Measurements from ENCODE around the gene DNAI1.

Gene DNAI1

DNA sequence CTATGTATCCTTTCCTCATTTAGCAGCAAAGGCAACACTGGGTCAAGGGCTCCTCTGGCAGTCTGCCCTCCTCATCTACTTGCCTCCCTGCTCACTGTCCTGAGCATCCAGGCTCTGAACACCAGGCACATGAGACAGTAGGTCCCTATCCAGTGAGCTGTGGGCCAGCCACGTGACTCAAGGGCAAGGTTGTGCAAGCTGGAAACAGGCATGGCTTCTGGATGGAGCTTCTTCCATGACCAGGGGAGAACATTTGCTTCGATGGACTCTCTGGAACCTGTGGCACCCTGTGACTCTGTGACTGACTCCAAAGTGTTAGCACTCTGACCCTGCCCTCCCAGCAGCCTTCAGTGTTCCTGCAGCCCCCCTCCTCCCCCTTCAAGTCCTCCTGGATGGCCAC, 33.0 kb downstream of the DNAI1 start:
- DNase-seq = no peak

DNA sequence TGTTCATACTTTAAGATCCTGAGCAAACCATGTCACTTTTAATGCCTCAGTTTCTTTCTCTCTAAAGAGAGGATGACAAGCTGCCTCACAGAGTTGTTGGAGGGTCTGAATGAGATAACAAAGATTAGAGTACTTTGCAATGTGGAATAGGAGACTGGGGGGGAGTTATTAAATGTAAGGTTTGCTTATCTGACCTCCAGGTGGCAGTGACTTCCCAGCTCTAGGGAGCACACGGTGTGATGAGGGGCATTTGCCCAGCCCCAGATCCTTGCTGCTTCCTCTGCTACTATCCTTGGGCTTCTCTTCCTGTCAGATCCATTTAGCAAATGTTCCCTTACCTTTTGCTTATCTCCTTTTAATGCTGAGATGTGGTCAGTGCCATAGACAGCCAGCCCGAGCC, 33.4 kb downstream of the DNAI1 start:
- peak; percentile 8 for DNase-seq

DNA sequence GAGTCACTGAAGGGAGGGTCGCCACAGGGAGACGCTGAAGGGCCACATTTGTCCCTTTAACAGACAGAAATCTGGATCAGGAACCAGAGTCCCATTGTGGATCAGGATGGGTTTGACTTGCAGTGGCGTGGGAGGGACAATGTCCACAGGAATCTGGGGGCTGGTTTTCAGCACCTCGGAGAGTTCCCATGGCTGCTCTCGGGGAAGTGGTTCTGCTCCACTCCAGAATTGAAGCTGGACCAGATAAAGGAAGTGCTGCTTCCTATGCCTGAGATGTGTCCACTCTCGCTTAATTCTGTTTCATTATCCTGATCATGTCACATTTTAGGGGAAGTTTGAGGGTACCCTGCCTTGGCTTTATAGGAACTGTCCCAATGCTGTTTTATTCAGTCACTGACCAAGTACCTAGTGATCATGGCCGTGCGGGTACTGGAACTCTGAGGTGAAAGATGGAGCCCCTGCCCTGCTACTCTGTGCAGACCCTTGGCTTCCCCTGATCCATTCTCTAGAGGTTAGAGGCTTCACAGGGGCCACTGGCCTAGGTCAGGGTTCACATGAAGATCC, 35.4 kb downstream of the DNAI1 start:
- peak; percentile 69 for DNase-seq

DNA sequence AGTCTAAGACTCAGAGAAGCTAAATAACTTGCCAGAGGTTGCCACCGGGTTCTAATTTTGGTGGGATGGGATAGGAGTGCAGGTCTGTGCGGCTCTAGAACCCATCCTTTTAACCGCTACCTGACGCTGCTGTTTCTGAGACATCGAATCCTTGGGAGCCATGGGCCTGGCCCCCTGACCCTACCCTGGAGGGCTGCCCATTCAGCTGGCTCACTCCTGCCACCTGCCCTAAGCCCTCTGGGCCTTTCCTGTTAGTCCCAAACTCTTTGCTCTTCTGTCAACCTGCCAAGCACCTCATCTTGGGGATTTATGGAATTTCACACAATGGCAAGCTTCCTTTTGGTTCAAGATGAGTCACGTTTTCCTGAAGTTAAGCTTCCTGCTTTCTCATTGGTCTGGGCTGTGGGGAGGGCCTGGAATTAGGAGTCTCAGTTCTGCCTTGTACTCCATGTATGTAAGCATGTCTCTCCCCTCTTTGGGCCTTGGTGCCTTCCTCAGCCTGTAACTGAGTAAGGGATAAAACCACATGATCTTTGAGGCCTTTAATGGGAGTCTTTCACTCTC, 37.6 kb downstream of the DNAI1 start:
- DNase-seq = no peak

DNA sequence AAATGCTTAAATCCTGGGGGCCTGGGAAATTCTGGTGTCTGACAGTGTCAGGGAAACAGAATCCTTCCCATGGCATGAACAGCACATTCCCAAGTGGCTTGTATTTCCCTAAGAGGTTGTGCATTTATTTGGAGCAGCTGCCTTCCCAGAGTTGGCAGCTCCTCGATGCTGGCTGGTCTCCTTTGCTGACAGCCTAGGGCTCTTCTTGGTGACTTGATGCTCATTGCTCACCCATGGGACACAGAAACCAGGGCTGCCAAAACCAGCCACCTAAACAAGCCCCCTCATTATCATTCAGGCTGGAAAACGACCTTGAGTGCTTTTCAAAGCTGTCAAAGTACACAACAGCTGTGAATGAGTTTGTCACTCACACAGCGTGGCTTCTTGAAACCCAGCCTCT, 39.9 kb downstream of the DNAI1 start:
- no peak for DNase-seq

DNA sequence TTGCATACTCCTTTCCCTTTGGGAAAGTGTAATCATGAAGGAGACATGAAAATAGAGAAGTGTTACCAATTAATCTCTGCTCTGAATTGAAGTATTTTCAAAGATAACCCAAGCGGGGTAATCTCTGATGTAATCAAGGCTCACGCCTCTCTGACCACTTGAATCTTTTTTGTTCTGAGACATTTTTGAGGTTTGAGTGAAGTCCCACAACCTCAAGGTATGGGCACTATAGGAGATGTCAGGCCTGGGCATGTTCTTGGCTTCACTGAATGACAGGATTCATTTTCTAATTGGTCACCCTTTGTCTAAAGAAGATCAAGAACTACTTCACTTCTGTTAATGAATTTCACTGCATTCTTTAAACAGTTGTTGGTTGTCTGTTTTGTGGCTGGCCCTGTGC, 40.5 kb downstream of the DNAI1 start:
- no peak for DNase-seq

DNA sequence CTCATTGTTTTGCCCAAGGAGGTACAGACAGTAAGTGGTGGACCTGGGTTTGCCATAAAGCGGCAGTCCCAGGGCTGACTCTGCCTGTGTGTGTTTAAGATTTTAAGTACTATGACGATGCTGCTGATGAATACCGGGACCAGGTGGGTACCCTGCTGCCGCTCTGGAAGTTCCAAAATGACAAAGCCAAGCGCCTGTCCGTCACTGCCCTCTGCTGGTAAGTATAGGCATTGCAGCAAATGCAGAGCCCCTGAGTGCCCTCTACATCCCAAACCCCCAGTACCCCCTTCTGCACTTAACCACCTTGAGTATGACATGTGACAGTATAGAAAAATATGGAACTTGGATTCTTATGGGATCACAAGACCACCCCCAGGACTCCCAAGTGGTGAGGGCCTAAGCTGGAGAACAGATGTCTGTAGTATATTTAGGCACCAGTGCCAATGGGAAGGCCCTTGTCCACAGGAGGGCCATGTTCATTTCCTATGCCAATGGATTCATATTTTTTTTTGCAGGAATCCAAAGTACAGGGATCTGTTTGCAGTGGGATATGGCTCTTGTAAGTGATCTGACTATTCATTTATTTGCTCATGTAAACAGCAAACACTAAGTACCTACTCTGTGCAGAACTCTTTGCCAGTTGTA, 42.1 kb downstream of the DNAI1 start:
- DNase-seq = peak; percentile 65

DNA sequence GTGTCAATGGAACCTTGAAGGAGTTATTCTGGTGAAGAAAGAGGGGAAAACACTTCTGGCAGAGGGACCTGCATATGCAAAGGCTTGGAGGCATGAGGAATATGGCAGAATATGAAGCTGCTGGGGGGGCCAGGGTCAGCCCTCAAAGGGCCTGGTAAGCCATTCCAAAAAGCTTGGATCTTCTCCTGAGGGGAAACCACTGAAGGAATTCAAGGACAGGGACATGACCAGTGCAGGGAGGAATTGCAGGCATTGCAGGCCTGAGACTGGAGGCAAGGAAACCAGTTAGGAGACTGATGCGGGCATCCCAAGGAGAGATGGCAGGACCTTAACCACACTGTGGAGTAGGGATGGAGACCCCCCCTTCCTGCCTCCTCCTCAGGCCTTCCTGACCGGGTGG, 42.8 kb downstream of the DNAI1 start:
- no peak for DNase-seq

DNA sequence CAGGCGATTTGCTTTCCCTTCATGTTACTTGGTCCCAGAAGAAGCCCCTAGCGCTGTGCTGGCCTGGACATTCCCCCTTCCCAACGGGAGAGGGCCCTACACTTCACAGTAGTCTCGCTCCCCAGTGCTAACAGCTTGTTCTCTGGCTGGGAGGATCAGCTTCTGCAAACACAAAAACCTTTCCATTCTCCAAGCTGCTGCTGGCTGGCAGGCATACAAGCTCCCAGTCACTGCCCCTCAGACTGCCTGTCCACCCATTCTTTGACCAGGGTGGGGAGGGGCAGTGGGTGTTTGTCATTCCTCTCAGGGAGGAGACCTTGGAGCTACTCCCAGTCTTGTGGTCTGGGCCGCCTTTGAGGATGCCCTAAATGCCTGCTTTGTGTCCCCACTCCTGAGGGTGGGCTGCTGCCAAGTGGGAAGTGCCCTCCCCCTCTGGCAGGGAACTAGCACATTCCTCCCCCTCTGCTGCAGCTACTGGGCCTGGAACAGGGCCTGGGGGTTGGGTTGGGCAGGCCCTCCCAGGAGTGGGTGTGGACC, 43.4 kb downstream of the DNAI1 start:
- no peak for DNase-seq

DNA sequence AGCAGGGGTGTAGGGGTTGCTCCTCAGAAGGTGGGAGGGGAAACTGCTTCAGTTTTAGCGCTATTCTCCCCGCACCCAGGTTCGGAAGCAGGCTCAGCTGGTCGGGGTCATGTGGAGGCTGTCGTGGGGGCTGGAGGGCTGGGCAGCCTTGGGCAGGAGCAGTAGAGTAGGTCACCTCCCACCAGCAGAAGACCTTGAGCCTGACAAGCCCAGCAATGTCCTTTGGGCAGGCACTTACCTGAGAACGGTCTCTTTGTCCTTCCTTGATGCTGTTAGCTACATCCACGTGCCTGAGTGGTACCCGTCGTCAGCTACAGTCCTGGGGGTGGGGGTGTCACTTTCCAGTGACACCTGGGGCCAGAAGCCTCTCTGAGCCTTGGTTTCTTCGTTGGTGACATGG, 43.9 kb downstream of the DNAI1 start:
- DNase-seq = no peak

DNA sequence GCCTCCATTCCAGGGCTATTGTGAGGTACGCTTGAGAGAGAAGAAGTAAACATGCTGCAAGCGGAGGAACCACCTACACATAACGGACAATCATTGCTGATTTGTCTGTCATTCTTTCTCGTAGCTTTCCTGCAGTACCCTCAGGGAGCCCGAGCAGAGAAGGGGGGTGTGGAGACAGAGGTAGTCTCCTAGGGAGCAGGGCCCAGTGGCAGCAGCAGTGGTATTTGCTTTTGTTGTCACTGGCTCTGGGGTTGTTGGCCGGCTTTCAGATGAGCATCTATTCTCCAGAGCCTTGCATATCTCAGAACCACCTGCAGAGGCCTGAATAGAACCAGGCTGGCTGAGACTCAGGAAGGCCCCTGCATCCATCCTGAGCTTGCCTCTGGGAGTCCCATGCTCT, 44.3 kb downstream of the DNAI1 start:
- no peak for DNase-seq

DNA sequence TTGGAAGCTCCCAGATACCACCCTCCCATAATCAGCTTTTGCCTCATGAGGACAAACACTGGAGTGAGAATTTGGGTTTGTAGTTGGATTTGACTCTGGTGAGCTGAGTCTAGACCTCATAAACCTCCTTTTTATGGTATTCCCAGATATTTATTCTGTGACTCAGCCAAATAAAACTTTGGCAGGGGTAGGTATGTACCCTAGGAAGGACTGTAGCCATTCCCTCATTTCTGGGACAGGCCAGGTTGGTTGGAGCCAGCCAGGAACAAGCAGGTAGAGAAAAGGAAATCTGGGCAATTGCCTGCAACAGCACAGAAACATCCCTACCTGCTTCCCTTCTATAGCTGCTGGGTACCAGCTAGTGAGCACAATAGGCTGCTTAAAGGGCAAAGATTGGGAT, 44.8 kb downstream of the DNAI1 start:
- no peak for DNase-seq

DNA sequence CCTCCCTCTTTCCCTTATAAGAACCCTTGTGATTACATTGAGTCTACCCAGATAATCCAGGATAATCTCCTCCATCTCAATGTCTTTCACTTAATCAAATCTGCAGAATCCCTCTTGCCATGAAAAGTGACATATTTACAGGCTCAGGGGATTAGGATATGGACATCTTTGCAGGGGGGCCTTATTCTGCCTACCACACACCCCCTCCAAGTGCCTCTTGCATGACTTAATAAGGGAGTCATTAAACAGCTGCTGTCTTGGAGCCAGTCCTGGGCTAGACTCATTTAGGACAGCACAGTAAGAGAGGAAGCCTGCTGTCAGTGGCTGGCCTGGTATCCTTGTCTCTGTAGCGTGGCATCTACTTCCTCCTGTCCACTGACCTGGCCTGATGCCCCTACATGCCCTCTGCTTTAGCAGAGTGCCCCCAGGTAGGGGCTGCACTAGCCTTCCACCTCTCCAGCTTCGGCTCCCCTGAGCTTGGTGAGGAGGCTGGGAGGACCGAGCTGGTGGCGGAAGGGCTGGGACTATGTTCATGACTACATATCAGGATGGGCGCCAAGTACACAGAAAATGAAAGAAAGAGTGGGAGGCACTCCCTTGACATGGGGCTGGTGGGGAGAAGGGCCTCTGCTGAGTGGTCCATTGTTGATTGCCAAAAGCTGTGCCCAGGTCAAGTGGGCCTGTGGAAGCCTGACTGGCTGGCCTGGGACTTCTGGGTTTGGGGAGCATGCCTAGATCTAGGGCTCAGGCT, 46.9 kb downstream of the DNAI1 start:
- DNase-seq = no peak

DNA sequence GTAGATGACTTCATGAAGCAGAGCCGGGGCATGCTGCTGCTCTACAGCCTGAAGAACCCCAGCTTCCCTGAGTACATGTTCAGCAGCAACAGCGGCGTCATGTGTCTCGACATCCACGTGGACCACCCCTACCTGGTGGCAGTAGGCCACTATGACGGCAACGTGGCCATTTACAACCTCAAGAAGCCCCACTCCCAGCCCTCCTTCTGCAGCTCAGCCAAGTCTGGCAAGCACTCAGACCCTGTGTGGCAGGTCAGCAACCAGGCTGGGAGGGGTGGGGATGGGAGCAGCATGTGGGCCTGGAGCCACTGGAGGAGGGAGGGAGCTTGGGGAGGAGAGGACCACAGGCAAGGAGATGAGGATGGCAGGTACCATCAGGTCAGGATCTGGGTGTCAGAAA, 48.0 kb downstream of the DNAI1 start:
- DNase-seq = no peak

DNA sequence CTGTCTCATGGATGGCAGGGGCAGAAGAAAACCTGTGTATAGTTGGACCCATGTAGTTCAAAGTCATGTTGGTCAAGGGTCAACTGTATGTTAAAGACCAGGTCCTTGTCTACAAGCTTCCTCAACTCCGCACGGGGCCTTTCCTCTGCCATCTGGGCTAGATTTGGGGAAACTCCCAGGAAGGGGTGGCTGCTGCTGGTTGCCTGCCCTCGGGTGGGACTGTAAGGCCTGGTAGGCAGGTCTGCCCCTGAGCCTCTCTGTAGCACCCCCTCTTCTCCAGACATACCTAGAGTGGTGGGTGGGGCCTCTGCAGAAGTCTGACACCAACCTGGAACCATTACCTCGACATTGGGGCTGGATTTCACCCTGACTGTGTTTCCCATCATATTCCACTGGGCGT, 49.0 kb downstream of the DNAI1 start:
- DNase-seq = no peak

DNA sequence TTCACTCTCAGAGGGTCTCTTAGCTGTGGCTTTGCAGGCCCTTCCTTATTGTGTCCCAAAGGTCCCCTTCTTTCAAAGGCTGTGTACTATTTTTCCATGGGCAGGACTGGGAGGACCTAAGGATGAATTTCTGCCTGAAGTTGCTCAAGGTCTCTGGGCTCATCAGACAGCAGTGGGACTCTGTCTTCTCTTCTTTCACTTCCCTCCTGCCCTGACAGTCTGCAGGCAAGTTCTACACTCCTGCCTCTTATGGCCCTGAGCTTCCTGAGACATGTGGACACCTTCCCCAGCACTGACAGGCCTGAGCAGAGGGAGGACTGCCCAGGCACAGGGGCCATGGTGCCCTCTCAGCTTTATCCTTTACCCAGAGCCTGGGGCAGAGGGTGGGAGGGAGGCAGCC, 49.4 kb downstream of the DNAI1 start:
- DNase-seq = no peak

DNA sequence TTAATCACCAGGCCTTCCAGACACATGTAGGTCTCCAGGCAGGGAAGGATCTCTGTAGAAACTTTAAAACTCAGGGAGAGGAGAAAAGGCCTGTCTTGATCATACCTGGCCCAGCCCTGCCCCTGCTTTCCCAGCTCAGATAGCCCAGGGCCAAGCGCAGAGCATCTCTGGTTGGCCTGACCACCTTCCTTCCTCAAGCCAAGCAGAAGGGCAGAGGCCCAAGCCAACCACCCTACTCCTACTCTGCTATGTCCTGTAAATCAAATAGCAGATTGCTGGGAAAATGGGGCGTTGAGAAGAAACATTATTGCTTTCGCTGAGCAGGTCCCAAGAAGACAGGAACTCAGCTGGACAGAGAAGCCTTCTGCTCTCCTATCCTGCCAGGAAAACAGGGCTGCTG, 49.9 kb downstream of the DNAI1 start:
- DNase-seq = no peak

DNA sequence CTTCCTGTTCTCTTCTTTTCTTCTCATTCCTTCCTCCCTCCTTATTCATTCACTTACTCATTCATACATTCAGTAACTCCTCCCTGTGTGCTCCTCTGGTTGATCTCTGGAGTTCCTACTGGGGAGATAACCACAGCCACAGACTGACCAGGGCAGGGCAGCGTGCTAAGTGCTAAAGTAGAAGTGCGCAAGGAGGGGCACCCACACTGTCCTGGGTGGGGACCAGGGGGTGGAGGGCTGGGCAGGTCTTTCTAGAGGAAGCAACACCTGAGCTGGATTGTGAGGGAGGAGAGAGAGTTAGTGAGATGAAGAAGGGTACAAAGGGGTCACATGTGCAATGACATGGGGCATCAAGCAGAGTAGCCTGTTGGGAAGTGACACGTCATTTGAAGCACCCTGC, 50.3 kb downstream of the DNAI1 start:
- no peak for DNase-seq

DNA sequence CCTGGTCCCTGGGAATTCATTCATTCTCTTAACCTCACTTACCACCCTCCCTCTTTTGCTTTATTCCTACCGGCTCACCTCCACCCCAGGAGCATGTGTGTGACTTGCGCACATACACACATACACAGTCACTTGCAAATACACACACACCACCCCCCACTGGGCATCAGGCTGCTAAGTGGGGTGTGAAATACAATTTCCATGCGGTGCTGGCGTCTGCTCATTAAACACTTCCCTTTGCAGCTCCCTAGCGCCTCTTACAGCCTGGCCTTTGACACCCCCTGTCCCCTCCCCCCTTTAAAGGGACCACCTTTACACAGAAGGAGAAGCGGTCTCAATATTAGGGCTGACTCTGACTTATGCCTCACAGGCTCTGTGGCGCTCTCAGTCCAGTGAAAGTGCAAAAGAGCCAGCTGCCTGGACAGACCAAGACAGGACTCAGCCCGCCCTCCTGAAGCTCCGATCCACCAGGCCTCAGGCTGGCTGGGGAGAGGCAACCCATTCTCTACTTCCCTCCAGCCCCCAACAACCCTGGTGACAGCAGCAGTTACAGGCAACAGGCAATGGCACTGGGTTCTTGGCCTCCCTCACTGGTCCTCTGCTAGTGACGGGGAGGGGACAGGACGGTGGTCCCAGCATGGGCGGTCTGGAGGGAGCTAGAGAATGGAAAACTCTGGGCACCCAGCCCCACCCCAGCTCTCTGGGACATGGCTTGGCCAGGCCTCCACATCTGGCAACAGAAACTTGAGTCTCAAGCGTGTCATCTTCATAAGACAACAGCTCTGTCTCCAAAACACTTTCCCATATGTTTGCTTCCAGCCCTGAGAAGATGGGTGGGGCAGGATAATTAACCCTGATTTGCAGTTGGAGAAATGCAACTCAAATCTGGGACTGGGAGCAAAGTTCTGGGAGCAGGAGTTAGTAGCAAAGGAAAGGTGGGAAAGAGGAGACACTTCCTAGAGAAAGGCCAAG, 52.2 kb downstream of the DNAI1 start:
- no peak for DNase-seq

DNA sequence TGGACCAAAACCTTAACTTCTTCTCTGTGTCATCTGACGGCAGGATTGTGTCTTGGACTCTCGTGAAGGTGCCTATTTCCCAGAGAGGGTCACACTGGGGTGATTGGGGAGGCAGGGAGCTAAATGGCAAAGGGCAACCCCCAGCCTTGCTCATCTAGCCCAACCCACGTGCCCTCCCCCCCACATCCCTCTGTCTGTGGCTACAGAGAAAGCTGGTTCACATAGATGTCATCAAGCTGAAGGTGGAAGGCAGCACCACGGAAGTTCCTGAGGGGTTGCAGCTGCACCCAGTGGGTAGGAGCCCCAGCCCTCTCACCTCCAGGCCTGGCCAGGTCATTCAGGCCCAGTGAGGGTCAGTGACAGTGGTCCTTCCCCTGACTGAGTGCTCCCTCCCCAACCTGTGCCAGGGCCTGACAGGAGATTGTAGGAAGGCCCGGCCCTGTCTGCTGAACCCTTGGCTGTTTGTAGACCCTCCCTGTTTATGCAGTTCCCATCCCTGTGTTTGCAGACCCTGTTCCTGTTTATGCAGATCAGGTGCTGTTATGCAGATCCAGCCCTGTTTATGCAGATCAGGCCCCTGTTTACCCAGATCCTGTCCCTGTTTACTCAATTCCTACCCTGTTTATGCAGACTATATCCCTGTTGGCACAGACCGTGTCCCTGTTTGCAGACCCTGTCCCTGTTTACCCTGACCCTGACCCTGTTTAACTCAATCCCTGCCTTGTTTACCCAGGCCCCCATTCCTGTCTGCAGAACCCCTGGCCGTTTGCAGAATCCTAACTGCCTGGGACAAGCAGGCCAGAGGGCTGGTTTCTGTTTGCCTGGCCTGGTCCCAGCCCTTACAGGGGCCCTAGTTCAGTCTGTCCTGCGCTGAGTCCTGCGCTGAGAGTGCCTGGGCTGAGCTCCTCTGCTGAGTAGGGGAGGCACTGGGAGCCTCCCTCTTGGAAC, 53.8 kb downstream of the DNAI1 start:
- DNase-seq = no peak

DNA sequence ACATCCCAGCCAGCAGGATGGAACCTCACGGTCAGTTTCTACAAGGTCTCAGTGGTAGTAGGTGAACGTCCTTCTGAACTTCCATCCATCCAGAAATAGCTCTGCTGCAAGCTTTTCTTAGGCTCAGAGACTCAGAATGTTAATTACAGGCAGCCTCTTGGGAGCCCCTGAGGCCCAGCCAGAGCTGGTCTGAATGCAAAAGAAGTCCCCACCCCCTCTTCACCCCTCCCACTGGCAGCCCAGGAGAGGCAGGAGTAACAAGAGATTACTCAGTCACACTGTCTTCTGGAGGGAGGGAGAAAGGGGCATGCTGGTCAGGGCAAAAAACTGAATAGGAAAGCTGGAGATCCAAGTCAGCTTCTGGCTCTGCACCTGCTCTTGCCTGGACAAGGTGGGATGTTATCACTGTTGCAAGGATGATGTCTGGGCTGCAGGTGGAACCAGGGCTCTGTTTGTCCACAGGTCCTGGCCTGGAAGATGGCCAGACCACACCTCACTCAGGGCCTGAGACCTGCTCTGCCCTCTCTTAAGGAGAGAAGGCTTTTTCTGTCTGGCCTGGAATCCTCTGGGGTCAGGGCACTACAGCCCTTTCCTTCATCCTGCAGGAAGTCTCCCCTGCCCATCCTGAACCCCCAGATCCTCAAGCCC, 55.1 kb downstream of the DNAI1 start:
- no peak for DNase-seq

Measured in hematopoietic multipotent progenitor cell treated with erythropoietin and hydrocortisone succinate and interleukin-3 and kit ligand, for 6 days (in vitro differentiated cells).